GM12864 (cell line): ENCODE data around the gene SLC13A2.
"Not testable (repeated sequence)": the region's sequence is repeated elsewhere in the genome, so short reads cannot be mapped to it uniquely, and the experiment has no call there.

ENCODE experiments used
- DNase-seq: peaks from one replicate; pipeline ENCODE4 v3.0.0-alpha.2; 2011; ENCODE audit warnings: low read depth
- H3K4me3 ChIP-seq: 2 replicates; pipeline ENCODE4 v1.5.1; 2011; ENCODE audit warnings: mild to moderate bottlenecking, low read depth, low read length, control low read depth
- CTCF ChIP-seq: IDR thresholded peaks from 2 replicates; pipeline ENCODE4 v1.5.1; 2011; ENCODE audit warnings: low read depth, mild to moderate bottlenecking, moderate library complexity, low read length, control low read depth, inconsistent platforms; ENCODE audit errors: missing control alignments

SLC13A2 gene, protein sequence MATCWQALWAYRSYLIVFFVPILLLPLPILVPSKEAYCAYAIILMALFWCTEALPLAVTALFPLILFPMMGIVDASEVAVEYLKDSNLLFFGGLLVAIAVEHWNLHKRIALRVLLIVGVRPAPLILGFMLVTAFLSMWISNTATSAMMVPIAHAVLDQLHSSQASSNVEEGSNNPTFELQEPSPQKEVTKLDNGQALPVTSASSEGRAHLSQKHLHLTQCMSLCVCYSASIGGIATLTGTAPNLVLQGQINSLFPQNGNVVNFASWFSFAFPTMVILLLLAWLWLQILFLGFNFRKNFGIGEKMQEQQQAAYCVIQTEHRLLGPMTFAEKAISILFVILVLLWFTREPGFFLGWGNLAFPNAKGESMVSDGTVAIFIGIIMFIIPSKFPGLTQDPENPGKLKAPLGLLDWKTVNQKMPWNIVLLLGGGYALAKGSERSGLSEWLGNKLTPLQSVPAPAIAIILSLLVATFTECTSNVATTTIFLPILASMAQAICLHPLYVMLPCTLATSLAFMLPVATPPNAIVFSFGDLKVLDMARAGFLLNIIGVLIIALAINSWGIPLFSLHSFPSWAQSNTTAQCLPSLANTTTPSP

DNA sequence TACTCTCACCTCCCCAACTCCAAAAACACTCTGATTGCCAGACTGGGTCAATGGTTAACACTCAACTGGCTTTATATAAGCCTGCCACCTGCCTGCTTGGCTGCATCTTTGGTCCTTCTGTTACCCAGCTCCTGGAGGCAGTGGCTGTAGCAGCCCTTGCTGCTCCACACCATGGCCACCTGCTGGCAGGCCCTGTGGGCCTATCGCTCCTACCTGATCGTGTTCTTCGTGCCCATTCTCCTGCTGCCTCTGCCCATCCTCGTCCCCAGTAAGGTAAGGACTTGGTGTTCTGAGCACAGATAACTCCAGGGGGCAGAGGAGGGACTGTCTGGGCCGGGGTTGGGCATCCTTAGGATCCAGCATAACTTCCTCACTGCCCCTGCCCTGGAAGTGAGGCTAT lies at the start of gene SLC13A2:
Gene SLC13A2 (plus strand): TSS at position 103 of the 400 bp plus-strand sequence. CDS start 69 bp downstream, at position 172.
- no peak for TF ChIP-seq CTCF
- DNase-seq = no peak
- H3K4me3 ChIP-seq = no peak within 1 kb of the TSS

- TF ChIP-seq CTCF = no peak
- H3K4me3 ChIP-seq = no peak overlapping the region
- no peak for DNase-seq
These were observed 48.2 kb upstream of the SLC13A2 start for GRCh38 chr17:28425206-28425605.

- peak; percentile 58 for TF ChIP-seq CTCF
- no peak for DNase-seq
- H3K4me3 ChIP-seq = no peak overlapping the region
These were observed 47.3 kb upstream of the SLC13A2 start for GRCh38 chr17:28426081-28426519.

- H3K4me3 ChIP-seq = no peak overlapping the region
- DNase-seq = no peak
- no peak for TF ChIP-seq CTCF
These were observed 46.1 kb upstream of the SLC13A2 start for GRCh38 chr17:28427371-28427770.

DNA sequence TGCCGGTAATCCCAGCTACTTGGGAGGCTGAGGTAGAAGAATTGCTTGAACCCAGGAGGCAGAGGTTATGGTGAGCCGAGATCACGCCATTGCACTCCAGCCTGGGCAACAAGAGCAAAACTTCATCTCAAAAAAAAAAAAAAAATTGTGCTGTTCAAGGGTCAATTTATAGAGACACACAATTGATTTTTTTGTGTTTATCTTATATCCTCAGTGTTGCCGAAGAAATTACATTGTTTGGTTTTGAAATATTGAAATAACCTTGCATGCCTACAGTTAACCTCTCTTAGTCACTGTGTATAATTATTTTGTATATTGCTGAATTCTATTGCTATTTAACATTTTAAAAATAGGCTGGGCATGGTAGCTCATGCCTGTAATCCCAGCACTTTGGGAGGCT lies 45.5 kb upstream of the SLC13A2 start:
- not testable (repeated sequence) for DNase-seq, H3K4me3 ChIP-seq

DNA sequence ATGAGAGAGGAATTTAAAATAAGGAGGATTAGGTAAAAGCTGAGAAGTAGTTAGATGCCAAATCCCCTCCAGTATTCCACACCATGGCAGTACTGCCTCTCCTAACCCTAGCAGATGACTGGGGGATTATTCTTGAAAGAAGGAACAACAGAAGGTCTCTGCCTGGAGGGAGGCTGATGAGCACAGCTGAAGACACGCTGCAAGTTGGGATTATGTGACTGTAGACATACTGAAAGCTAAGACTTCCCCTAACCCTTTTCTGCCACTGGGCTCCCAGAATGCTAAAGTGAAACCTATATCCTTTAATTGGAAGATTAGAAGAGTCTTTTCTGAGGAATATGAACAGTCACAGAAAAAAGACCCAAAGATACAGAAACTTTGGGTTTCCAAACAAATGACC lies 39.7 kb upstream of the SLC13A2 start:
- no peak for TF ChIP-seq CTCF
- no peak for DNase-seq
- H3K4me3 ChIP-seq = no peak overlapping the region

- DNase-seq = not testable (repeated sequence)
These were observed 39.1 kb upstream of the SLC13A2 start for GRCh38 chr17:28434326-28434725.

More at GRCh38 chr17:28434326-28434725, 39.1 kb upstream of the SLC13A2 start:
- not testable (repeated sequence) for H3K4me3 ChIP-seq
